NCI-H2227 (cell line): ENCODE data around the gene COL21A1.

Source experiments
- DNase-seq: peaks from one replicate; lab custom pipeline; 2025; ENCODE audit not compliant: unreplicated experiment; lab: John Stamatoyannopoulos, UW

COL21A1 gene

GRCh38 chr6:56140090-56140489, 107.3 kb downstream of the COL21A1 start:
- no peak for DNase-seq

DNA sequence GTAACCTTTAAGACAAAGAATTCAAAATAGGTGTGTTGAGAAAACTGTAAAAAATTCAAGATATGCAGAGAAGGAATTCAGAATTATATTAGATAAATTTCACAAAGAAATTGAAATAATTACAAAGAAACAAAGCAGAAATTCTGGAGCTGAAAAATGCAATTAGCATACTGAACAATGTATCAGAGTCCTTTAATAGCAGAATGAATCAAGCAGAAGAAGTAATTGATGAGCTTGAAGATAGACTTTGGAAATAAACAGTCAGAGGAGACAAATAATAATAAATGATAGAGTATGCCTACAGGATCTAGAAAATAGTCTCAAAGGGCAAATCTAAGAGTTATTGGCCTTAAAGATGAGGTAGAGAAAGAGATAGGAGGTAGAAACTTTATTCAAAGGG, 131.7 kb downstream of the COL21A1 start:
- DNase-seq: no peak

DNA sequence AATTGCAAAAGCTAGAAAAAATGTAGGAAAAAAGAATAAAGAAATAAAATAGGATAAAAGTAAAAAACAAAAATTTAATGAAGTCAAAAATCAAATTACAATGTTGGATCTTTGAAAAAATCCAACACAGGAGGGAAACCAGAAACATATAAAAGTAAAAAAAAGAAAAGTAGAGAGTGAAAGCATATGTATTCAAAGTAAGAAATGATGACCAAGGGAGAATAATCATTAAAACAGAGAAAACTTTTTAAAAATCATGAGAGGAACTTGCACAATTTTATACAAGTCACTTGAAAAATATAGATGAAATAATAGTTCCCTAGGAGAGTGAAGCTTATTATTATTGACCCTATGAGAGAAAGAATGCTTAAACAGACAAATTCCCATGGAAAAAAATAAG, 138.2 kb downstream of the COL21A1 start:
- DNase-seq: no peak

DNA sequence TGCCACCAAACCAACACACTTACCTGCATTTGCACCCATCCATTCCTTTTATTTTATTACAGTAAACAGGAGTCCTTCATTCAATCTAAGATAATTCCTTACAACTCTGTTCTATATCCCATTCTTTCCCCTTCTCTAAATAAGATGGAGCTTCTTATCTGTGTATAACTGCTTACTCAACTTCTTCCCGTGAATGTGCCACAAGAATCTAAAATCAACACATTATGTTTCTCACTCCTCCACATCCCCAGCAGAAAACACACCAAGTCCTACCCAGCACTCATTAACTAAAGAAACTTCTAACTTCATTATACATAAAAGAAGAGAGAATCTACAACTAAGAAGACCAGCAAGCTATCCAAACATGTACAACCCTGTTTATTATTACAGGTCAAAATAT, 141.1 kb downstream of the COL21A1 start:
- DNase-seq: no peak

DNA sequence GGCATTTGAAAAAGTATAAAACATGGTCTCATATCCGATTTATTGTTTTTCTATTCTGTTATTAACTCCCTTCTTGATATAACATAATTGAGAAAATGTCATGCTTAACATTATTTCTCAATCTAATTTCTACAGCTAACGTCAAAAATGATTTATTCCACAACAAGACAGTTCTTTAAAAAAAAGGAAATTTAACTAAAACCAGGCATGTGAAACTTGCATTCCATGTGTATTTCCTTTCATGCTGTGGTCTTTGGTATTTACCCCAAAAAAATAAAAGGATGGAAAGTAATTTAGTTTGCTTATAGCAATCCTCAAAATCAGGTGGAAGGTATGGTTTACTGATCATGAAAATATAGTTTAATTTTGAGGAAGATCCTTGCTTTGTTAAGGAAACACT, 142.8 kb downstream of the COL21A1 start:
- DNase-seq: no peak

DNA sequence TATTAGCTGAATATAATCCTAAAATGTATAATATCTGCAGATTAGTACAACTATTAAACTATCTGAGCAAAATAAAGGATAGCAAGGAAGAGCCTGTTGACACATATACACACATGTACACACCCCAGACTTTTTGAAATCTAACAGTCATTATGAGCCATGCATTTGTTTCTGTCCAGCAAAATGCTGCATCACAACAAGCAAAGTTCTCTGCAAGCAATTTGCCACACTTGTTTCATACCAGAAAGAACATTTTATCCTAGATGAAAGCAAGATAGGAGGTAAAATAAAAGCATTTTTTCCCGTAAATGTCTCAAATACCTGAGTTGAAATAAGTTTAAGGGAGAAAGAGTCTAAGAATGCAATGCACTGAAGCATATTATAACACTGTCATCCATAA, 145.2 kb downstream of the COL21A1 start:
- no peak for DNase-seq

DNA sequence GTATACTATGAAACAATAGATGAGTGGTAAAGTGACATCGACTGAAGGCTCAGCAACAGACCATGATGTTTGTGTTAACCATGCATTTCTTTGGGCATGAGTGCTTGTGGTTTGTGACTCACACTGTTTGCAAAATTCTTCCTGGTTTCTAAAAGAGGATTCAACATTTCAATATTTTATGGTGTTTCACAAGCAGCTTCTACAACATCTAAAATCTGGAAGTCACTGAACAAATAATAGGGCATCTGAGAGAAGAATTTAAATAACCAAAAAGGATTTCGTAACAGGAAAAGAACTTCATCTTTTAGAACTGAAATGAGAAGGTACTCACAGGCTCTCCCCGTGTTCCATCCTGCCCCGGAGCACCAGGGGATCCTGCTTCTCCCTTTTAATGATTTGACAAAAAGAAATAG, 146.2 kb downstream of the COL21A1 start:
- no peak for DNase-seq

GRCh38 chr6:56096946-56097621, 150.3 kb downstream of the COL21A1 start:
- DNase-seq: no peak

GRCh38 chr6:56096541-56096940, 150.8 kb downstream of the COL21A1 start:
- DNase-seq: no peak

- no peak for DNase-seq
Observed at GRCh38 chr6:56093776-56094175, 153.6 kb downstream of the COL21A1 start.

- DNase-seq: no peak
Observed at GRCh38 chr6:56091159-56091869, 156.1 kb downstream of the COL21A1 start.

GRCh38 chr6:56088641-56089040, 158.7 kb downstream of the COL21A1 start:
- DNase-seq: no peak

- DNase-seq: no peak
Observed at GRCh38 chr6:56087421-56087820, 160.0 kb downstream of the COL21A1 start.

- DNase-seq: no peak
Observed at GRCh38 chr6:56079751-56080540, 167.4 kb downstream of the COL21A1 start.

- no peak for DNase-seq
Observed at GRCh38 chr6:56076033-56076432, 171.3 kb downstream of the COL21A1 start.

DNA sequence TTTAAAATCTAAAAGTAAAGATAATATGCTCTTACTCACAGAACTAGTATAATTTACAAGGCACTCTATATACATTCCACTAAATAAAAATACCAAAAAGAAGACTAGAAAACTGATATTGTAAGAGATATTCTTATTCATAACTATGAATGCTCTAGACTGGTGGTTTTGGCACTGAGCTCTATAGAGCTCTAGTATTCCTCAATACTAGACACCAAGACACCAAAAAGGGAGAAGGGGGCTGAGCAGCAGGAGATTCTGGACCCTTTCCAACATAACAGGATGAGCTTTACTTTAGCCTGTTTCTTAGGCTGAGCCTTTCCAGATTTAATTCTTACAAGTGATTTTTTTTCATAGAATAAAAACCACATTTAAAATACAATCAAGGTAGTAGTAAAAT, 173.6 kb downstream of the COL21A1 start:
- DNase-seq: no peak

DNA sequence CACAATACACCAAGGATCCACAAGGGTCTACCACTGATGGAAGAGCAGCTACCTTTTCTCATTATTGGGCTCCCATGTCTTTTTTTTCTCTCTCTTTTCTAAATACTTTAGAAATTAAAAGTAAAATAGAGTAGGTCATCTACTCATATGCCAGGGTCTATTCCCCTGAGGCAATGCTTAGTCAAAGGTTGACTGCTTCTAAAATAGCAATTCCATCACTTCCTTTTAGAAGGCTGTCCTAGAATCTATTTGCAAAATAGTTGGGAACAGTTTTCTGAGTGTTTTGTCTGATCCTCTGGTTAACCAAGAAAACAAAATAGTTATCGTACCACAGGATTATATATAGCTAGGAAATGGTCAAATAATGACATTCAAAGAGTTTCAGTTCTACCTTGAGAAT, 174.1 kb downstream of the COL21A1 start:
- no peak for DNase-seq

- DNase-seq: no peak
Observed at GRCh38 chr6:56072856-56073255, 174.5 kb downstream of the COL21A1 start.

DNA sequence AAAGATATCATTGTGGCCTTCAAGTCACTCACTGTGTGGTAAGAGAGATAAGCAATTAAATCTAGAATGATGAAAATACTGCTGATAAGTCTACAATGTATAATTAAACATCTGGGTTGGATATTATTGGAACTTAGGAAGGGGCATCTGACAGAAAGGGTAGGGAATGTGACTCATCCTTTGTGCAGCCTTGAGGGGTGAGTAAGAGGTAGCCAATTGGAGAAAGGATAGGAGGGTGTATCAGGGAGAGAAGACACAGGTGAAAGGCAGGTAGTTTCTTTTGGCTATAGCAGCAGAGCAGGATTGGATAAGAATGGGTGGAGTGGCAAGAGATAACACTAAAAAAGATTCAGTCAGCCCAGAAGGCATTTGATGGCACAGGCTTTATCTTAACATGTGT, 182.0 kb downstream of the COL21A1 start:
- no peak for DNase-seq

- no peak for DNase-seq
Observed at GRCh38 chr6:56062836-56063235, 184.5 kb downstream of the COL21A1 start.

DNA sequence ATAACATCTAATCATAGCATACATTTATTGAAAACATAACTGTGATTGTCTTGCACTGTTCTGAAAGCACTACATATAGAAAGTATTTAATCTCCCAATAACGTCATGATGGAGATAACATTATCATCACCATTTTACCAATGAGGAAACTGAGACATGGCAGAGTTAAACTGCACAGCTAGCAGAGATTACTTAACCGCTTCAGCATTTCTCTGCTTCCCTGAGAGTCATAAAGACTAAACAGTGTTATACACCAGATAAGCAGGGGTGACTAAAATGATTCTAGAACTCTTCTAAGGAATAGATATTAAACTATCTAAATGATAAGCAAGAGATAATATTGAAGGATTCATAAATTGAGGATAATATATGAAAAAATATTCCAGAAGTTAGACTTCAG, 188.7 kb downstream of the COL21A1 start:
- no peak for DNase-seq

DNA sequence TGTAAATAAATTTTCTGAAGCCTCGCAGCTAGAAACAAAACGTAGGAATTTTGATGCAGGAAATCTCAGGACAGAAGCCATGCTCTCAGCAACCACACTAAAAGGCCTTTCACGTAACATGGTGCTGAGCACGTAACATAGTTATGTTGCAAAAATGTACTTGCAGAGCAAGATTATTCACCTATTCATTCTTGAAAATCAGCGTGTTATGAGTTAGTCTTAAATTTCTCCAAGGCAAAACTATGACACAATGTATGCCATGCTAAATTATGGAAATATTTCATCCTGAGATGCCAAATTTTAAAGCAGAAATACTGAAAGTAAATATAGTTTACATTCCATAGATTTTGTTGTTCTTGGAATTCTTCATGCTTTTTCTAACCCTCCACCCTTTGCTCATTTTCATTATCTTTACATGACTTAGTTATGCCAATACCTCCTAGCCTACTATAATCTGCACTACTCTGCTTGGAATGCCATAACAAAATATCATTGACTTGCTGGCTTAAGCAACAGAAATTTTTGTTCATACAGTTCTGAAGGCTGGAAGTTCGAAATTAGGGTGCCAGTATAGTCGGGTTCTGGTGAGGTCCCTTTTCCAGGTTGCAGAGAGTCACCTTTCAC, 192.2 kb downstream of the COL21A1 start:
- DNase-seq: no peak
